Measurements from ENCODE around the gene CASZ1. TPM values are rescaled to one million over a fixed set of nuclear protein-coding genes. Genes with fewer than 3 reads are reported as not detected.

CASZ1 gene
- polyA plus RNA-seq, 2 of the 4 experiments (the other 2 are of a cell fraction) = 0.52 to 1.2 TPM

- Histone ChIP-seq H3K9me3 (no peaks in the 10 kb centered on the region), H3K4me3 (peak overlapping the region; percentile 20; the same call in 2 of the 3 replicates), H3K4me1 (peaks cover 59% of the 10 kb centered on the region), H3K4me2 (peak overlapping the region; percentile 79), H3K27ac (peak overlapping the region; percentile 88 to 92)
- DNase-seq (ENCODE audit: low read depth in 1 of 2, low spot score in 1 of 2) (peak; percentile 63 to 81), FAIRE-seq (no peak), ATAC-seq (peak; percentile 85 to 91)
- ChIA-PET CTCF (interaction anchor here (1.0 kb wide), 3 partner anchors 13 to 92 kb away, joined by 3 read pairs; no protein-coding TSS in a partner anchor), POLR2A (no interaction called here)
- 5% methylated on average over 6 of the region's 6 CpGs for WGBS (ENCODE audit: missing lambda C conversion rate)
- TF ChIP-seq NR3C1 (IDR thresholded peaks at IDR 0.05) (no peak), REST (IDR thresholded peaks at IDR 0.05) (no peak), E2F6 (IDR thresholded peaks at IDR 0.05; ENCODE audit: borderline replicate concordance, low read depth) (peak; percentile 67), POLR2AphosphoS2 (conservative IDR thresholded peaks at IDR 0.05; ENCODE audit: low read length) (no peak), ESRRA (IDR thresholded peaks at IDR 0.05; ENCODE audit: borderline replicate concordance, low read length) (peak; percentile 47; the same call in 1 of the 2 replicates), BCL3 (IDR thresholded peaks at IDR 0.05) (no peak), KDM5A (IDR thresholded peaks at IDR 0.05) (no peak), POLR2A (IDR thresholded peaks at IDR 0.05; ENCODE audit: low read length) (no peak), ZFP36 (IDR thresholded peaks at IDR 0.05; ENCODE audit: borderline replicate concordance, partially characterized antibody) (no peak), HES2 (IDR thresholded peaks at IDR 0.05) (no peak), ZSCAN20 (CRISPR knock-in tag; IDR thresholded peaks at IDR 0.05) (no peak), CHD2 (IDR thresholded peaks at IDR 0.05; ENCODE audit: low read length, partially characterized antibody) (no peak), FOSL2 (IDR thresholded peaks at IDR 0.05) (peak; percentile 76), FOSL2 (CRISPR knock-in tag; IDR thresholded peaks at IDR 0.05) (peak; percentile 91), EP300 (IDR thresholded peaks at IDR 0.05) (peak in 1 of 2 experiments; percentile 40; a peak in 2 of 5 replicates), MAFK (IDR thresholded peaks at IDR 0.05; ENCODE audit: partially characterized antibody) (no peak), RCOR1 (IDR thresholded peaks at IDR 0.05; ENCODE audit: low read depth, low read length) (no peak), GATA3 (IDR thresholded peaks at IDR 0.05; ENCODE audit: borderline replicate concordance) (no peak; the same call in 1 of the 2 replicates), EHF (CRISPR knock-in tag; IDR thresholded peaks at IDR 0.05) (no peak), ZC3H11A (IDR thresholded peaks at IDR 0.05) (no peak), ELK1 (IDR thresholded peaks at IDR 0.05; ENCODE audit: low read depth, low read length) (no peak), TFCP2L1 (CRISPR knock-in tag; IDR thresholded peaks at IDR 0.05) (no peak), JUNB (IDR thresholded peaks at IDR 0.05) (peak; percentile 51; the same call in 1 of the 2 replicates), RARB (CRISPR knock-in tag; IDR thresholded peaks at IDR 0.05) (no peak), SMC3 (IDR thresholded peaks at IDR 0.05) (no peak), BHLHE40 (IDR thresholded peaks at IDR 0.05; ENCODE audit: low read depth, low read length) (no peak), CTCF (IDR thresholded peaks at IDR 0.05) (no peak), CHD4 (IDR thresholded peaks at IDR 0.05; ENCODE audit: borderline replicate concordance) (no peak), NFE2L2 (conservative IDR thresholded peaks at IDR 0.05; ENCODE audit: low read length) (no peak), ZNF302 (CRISPR knock-in tag; IDR thresholded peaks at IDR 0.05) (no peak), HMGXB4 (CRISPR knock-in tag; IDR thresholded peaks at IDR 0.05; ENCODE audit: borderline replicate concordance) (no peak), SREBF2 (IDR thresholded peaks at IDR 0.05) (no peak)
These were observed 197.1 kb downstream of the CASZ1 start for GRCh38 chr1:10599194-10599861.
